Uterus (tissue), 2 donors: ENCODE data around the gene PF4V1.

ENCODE experiments used
- POLR2A ChIP-seq, 2 donors: fragments of 450-650 bp; IDR thresholded peaks; one replicate each; pipeline ENCODE4 v1.6.1; 2016; ENCODE audit warnings: antibody characterized with exemption in 2 of 2, mild to moderate bottlenecking in 1 of 2, moderate library complexity in 1 of 2
- TF ChIP-seq, protein P1 (sequence below), 4 experiments: fragments of 200-600 bp in 2 of 4; fragments of 450-650 bp in 2 of 4; sonication (generic) in 2 of 4; IDR thresholded peaks; one replicate each; pipeline ENCODE4 v1.5.1; 2016 to 2019; ENCODE audit warnings: antibody characterized with exemption in 4 of 4, mild to moderate bottlenecking in 2 of 4, moderate library complexity in 1 of 4

DNA sequence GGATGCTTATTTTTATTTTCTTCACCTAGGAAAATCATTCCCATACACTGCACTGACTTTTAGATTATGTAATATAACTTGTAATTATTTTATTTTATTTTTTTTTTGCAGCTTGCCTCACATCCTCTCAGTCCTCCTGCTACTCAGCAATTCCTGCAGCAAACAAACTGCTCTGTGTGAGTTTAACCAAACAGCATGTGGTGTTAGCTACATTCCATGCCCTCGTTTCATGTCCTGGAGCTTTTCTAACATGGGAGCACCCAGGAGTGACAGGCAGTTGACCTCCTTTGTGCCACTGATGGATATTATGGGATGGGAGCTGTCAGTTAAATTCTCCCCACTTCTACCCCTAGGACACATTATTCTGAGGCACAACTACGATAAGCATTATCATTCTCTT is 40.9 kb downstream of the PF4V1 start:
- TF ChIP-seq, protein P1, sequence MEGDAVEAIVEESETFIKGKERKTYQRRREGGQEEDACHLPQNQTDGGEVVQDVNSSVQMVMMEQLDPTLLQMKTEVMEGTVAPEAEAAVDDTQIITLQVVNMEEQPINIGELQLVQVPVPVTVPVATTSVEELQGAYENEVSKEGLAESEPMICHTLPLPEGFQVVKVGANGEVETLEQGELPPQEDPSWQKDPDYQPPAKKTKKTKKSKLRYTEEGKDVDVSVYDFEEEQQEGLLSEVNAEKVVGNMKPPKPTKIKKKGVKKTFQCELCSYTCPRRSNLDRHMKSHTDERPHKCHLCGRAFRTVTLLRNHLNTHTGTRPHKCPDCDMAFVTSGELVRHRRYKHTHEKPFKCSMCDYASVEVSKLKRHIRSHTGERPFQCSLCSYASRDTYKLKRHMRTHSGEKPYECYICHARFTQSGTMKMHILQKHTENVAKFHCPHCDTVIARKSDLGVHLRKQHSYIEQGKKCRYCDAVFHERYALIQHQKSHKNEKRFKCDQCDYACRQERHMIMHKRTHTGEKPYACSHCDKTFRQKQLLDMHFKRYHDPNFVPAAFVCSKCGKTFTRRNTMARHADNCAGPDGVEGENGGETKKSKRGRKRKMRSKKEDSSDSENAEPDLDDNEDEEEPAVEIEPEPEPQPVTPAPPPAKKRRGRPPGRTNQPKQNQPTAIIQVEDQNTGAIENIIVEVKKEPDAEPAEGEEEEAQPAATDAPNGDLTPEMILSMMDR (IDR thresholded peaks at IDR 0.05) = no peak
- TF ChIP-seq POLR2A (IDR thresholded peaks at IDR 0.05) = no peak
